Stomach (tissue), 4 donors: ENCODE measurements around the gene FDX2.

Experiments
- POLR2AphosphoS5 ChIP-seq, 3 donors: sonication (generic); formaldehyde crosslinking; IDR thresholded peaks; one replicate each; pipeline ENCODE4 v1.6.1; 2016; ENCODE audit warnings: antibody characterized with exemption in 3 of 3
- TF ChIP-seq, protein P1 (sequence below), 7 experiments: fragments of 450-650 bp in 4 of 7; fragments of 200-600 bp in 3 of 7; sonication (generic) in 3 of 7; IDR thresholded peaks; one replicate each; pipeline ENCODE4 v1.5.1; 2016 to 2019; ENCODE audit warnings: antibody characterized with exemption in 7 of 7, control low read depth in 2 of 7, mild to moderate bottlenecking in 1 of 7

DNA sequence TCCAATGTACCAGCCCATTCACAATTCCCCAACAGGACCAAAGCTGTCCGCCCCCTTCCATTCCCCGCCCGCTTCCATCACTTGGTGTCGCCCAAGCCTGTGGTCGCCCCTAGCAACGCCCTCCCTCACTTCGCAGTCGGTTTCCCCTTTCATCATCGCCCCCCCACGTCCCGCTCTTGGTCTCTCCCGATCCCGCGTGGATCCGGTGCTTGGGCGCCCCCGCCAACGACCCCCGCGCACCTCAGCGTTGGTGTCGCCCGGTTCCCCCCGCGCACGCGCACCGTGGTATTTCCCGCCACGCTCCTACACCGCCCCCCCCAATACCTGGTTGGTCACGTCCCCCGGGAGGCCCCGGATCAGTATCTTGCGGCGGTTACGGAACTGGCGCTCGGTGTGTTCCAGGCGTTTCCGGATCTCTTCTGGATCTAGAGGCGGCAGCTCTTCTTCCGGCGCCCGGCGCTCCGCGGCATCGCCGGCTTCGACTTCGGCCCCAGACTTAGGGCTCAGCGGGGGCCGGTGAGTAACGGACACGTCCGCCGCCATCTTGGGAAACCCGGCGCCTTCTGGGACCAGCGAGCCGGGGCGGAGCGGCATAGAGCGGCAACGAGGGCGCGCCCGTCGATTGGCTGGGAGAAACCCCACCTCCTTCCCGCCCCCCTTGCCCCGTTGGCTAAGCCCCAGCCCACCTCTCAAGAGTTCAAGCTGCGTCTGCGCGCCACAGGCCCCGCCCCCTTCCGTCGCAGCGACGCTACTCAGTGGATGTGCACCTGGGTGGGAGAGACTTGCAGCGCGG is 17.3 kb upstream of the FDX2 start, which contains the start of gene RAVER1:
- peak; percentile 37 to 84 (median 78) for TF ChIP-seq POLR2AphosphoS5 (IDR thresholded peaks at IDR 0.05)
- TF ChIP-seq, protein P1, sequence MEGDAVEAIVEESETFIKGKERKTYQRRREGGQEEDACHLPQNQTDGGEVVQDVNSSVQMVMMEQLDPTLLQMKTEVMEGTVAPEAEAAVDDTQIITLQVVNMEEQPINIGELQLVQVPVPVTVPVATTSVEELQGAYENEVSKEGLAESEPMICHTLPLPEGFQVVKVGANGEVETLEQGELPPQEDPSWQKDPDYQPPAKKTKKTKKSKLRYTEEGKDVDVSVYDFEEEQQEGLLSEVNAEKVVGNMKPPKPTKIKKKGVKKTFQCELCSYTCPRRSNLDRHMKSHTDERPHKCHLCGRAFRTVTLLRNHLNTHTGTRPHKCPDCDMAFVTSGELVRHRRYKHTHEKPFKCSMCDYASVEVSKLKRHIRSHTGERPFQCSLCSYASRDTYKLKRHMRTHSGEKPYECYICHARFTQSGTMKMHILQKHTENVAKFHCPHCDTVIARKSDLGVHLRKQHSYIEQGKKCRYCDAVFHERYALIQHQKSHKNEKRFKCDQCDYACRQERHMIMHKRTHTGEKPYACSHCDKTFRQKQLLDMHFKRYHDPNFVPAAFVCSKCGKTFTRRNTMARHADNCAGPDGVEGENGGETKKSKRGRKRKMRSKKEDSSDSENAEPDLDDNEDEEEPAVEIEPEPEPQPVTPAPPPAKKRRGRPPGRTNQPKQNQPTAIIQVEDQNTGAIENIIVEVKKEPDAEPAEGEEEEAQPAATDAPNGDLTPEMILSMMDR (IDR thresholded peaks at IDR 0.05): no peak
